ENCODE data around the gene NCOR2.
A peak's percentile ranks its signal among the peaks of the same experiment; 100 is the strongest.

NCOR2 gene

DNA sequence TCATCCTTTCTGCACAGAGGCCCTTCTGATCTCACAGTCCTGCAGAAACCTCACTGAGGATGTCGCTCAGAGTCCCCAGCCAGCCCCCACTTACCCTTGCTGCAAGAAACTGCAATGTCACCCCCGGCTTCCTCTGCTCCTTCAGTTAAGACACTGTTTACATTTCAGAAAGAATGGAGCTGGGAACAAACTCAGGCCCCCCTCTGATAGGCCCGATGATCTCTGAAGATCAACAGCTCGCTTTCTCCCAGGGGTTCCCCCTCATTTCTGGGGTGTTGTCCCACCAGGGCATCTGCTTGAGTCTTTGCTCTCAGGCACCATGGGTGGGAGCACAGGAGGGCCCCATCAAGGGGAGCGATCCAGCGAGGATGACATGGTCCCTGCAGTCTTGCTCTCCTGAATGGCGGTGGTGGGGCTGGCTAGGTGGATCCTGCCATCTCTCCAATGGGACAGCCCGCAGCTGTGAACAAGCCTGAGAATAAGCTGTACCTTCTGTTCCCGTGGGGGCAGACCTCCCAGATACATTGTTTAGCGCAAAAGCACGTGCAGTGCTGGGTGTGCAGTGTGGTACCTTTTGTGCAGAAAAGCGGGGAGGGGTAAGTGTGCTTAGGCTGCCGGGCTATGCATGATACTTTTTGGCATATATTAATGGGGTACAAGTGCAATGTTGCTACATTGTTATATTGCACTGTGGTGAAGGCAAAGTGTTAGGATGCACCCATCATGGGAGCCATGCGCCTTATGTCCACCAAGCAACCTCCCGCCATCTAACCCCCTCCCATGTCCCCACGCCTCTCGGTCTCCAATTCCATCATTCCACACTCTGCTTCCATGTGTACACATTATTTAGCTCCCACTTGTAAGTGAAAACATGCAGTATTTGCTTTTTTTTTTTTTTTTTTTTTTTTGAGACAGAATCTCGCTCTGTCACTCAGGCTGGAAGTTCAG lies 6.7 kb upstream of the NCOR2 start:
- DNase-seq: no peak

DNA sequence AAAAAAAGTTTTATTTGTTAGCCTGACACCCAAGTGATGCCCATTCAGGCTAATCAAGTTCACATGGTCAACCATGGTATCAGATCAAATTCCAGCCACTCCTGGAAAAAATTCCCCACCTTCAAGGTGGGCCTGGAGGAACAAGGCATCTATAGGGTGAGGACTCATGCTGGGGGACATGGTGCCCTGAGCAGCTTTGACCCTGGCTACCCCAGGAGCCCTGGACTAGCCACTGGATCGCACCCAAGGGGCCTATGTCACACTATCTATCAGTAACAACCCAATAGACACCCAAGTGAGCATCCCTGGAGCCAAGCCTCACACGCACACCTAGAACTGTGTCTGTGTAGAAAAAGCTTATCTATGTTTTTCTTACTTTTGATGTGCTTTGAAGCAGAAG lies 4.1 kb upstream of the NCOR2 start:
- DNase-seq: no peak

DNA sequence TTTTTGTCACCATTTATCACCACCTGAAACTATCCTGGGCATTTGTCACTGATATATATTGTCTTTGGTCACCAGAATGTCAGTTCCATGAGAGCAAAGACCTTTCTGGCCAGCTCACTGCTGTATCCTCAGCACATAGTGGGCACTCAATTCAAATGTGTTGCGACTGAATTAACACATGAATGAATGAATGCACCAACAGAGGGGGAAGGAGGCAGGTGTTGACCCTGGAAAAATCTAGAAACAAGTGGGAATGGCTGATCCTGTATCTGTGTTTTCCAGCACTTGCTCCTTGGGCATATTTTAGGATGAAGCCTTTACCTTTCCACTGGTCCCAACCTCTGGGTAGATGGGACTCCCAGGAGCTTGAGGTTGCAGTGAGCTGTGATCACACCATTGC lies 3.4 kb upstream of the NCOR2 start:
- DNase-seq: no peak

DNA sequence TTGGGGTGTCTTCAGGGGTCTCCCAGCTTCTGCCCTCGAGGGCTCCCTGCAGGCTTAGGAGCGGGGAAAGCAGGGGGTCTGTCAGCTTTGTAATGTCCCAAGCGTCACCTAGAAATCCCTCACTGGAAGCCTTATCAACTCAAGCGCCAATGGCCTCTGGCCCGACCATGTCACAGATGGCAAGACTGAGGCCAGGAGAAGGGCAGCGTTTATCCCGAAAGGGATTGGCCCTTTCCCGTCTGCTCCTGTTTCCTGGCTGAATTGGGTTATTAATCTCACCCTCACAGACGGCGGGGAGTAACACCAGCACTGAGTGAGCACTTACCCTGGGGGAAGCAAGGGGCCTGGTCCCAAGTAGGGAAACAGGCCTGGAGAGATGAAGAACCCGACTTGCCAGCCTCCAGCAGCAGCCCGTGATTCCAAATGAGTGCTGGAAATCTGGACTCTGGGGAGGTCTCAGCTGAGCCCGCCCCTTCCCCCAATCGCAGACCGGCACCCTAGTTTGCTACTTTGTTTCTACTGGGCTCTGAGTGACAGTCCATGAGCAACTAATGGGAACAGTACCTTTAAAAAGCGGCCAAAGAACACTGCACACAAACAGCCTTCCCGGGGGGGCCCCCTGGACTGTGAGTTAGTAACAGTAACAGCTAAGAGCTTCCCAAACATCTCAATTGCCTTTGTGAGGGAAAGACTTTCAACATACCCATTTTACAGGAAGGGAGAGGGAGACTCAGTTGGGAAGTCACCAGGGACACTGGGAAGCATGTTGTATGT lies 2.1 kb upstream of the NCOR2 start:
- DNase-seq: no peak

DNA sequence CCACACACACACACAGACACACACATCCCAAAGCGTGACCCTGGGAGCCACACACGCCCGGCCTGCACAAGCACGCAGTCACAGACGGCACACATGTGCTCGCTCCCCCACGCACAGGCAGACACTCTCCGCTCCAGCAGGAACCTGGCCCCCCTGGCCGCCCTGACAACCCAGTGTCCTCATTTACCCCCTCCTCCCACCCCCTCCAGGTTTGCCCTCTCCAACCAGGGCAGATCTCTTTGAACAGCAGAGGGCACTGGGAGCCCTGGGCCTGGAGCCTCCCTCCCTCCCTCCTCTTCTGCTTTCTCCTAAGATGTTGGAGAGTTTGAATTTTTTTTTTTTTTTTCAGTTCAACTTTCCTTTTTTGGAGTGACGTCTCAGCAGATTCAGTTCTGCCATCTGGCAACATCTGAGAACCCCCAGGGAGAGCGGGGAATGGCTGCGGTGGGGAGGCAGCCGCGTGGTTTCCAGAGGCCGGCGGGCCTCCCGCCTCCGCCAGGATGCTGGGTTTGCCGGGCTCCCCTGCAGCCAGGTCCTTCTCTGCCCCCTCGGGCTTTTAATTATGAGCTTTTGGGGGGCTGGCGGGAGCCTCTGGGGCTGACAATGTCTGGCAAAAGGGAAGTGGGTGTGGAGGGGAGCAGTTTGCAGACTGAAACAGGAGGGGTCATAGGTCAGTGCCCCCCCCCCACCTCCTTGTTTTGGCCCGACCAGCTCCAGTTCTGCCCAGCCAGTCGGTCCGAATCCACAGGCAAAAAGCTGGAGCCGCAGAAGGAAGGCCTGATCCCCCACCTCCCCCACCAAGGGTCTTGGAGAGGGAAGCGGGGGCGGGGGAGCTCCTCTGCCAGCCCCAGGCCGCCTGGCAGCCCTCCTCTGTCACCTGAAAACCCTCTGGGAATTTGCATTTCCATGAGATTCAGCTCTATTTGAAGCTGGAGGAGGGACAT lies 1.3 kb upstream of the NCOR2 start:
- DNase-seq: no peak

DNA sequence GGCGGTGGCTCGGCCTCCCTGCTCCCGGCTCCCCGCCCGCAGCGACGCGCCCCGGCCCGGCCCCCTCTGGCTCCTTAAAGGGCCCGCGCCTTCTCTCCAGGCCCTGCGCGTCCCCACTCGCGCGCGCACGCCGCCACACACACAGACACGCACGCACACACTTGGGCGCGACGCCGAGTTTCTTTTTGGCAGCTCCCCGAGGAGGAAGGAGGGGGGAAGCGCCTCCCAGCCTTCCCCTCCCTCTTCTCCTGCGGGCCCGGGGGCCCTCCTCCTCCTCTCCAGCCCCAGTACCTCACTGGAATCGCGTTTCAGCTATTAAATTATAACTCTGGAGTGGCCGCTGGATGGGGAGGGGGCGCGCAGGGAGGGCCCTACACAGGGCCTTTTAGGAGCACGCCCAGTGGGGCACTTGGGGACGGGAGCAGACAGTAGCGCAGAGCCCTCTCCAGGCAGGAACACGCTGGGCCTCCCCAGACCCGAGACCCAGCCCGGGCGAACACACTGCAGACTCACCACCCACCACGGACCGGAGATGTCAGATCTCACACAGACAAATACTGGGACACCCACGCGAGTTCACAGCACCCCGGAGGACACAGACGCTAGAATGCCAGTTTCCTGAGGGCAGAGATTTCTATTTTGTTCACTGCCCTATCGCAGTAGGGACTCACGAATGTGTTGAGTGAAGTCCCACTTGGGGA lies 411 bp upstream of the NCOR2 start:
- peak; percentile 84 for DNase-seq

DNA sequence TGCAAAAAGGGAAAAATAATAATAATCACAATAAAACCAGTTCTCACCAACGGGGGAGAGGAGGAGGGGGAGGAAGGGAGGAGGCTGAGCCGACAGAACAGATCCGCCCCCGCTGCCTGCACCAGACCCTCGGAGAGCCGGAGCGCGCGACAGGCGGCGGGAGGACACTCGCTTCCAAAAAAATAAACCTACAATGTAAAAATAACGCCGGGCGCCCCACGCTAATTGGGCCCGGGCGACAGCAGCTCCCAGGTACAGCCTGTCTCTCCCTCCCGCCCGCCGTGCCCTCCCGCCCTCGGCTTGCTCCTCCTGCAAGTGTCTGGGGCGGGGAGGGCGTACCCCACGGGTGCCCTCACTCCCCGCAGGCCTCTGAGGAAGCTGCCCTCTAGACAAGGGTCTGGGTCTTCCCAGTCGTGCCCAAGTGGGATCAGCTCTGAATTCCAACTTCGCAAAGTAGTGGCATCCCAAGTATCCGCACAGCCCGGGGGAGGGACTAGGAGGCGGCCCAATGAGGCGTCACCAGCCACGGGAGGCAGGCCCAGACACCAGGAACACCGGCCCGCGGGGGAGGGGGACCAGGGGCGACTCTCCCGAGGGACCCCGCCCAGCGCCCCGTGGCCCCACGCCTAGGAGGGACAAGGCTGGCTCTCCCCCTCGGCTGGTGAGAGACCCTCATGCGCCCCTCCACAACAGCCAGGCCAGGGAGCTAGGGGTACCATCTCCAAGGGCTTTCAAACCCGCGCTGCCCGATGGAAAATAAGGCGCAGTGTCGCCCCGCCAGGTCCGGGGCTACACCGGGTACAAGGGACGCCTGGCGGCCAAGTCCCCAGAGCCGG lies 1.0 kb downstream of the NCOR2 start:
- DNase-seq: peak; percentile 47

DNA sequence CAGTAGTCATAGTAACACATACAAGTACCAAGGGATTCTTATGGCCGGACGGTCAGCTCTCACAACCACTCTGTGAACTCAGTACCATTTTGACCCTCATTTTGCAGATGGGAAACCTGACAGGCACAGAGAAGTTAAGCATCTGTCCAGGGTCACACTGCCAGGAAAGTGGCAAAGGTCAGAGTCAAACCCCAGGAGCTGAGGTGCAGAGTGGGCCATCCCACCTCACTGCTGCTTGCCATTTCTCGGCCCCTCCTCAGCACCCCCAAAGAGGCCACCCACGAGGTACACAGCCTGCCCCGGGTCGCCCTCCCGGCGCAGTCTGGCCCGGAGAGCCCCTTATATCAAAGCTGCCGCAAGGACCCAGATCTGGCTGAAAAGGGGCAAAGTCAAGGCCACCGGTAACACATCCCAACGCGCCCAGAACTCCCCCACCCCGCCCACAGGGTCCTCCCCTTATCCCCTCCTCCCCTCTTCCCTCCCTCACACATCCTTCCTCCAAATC lies 1.7 kb downstream of the NCOR2 start:
- no peak for DNase-seq

DNA sequence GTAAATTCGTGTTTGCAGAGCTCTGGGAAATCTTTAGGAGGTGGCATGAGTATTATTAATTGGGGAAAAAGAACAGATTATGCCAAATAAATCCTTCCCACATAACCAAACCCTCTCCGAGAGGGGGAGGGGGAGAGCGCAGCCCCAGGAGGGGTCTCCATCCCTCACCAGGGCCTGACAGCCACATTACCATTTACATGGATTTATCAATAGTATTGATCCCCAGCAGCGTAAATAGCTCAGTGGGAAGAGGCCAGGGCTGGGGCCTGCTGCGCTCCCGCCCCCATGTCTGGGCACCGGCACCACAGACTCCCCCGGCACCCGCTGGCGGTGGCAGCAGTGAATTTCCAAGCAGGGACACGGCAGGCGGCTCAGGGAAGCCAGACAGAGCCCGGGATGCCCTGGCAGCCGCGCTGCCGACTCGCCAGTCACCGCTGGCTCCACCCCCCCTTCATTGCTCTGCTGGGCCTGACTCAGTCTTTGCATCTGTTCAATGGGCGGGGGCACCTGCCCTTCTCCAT lies 2.4 kb downstream of the NCOR2 start:
- no peak for DNase-seq

DNA sequence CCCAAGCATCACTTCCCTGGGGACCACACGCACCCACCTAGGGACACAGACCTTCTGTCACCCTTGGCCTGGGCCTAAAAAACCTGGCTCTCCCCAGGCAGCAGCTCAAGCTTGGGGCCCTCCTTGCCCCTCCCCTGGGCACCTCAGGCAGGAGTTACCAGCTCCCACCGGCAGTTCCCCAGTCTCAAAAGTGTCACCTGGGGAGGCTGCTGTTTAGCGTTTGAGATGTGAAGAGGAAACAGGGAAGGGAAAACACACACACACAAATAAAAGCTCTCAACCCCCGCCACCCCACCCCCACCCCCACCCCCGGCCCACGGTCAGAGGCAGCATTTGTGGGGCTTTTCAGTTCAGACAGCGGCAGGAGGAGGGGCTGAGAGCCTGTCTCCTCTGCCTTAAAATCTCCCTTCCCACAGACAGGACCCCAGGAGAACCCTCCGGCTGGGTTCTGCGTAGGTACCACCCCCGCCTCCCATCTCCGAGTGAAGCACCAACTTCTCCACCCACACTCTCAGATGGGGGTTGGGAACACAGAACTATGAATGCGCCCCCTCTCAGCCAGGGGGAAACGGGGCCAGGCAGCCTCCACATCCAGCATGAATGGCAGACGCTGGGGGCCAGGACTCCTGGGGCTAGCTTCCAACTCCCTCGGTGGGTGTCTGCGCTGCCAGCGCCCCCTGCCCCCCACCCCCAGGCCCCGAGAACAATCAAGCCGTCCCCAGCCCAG lies 3.0 kb downstream of the NCOR2 start:
- no peak for DNase-seq

DNA sequence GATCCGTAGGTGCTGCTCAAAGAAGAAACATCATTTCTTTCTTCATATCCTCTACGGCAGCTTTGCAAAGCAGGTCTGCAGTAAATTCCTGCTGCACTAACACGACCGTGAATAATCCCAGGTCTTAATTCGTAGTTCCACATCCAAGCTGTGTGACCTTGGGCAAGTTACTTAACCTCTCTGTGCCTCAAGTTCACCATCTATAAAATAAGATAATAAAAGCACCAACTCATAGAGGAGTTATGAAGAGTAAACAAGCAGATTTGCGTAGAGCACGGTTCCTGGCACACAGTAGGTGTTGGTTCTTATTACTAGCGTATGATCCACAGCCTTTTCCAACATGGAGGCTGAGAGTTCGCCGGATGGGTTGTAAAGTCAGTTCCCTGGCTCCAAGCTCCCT lies 3.6 kb downstream of the NCOR2 start:
- DNase-seq: no peak

DNA sequence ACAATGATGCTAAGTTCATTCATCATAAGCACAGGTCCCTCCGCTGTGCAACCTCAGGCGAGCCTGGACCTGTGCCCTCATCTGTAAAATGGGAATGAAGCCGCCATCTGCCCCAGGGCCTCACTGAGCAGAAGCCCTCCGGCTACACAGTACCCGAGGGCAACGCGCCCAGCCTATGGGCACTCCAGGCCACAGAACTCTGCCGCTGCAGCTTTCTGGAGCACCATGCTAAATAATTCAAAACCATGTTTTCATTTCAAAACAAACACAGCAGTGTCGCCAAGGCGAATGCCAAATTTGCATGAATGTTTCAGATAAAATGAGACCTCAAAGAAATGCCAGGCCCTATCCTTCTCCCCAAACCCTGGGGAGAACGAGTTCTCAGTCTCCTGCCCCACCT lies 4.0 kb downstream of the NCOR2 start:
- no peak for DNase-seq

DNA sequence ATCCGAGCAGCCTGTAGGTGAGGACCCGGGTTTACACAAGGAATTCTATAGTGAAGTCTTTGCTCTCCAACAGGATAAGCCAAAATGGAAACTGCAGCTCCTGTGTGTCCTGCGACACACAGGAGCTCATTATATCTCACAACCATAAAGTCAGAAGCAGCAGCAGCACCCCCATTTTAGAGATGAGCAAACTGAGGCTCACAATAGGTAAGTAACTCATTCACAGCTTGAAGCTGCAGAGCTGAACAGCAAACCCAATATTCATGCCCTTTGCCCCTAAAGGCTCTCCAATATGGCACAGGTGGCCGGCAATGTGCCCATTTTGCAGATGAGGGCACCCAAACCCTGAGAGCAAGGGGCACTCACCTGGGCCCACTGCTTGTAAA lies 4.6 kb downstream of the NCOR2 start:
- no peak for DNase-seq

DNA sequence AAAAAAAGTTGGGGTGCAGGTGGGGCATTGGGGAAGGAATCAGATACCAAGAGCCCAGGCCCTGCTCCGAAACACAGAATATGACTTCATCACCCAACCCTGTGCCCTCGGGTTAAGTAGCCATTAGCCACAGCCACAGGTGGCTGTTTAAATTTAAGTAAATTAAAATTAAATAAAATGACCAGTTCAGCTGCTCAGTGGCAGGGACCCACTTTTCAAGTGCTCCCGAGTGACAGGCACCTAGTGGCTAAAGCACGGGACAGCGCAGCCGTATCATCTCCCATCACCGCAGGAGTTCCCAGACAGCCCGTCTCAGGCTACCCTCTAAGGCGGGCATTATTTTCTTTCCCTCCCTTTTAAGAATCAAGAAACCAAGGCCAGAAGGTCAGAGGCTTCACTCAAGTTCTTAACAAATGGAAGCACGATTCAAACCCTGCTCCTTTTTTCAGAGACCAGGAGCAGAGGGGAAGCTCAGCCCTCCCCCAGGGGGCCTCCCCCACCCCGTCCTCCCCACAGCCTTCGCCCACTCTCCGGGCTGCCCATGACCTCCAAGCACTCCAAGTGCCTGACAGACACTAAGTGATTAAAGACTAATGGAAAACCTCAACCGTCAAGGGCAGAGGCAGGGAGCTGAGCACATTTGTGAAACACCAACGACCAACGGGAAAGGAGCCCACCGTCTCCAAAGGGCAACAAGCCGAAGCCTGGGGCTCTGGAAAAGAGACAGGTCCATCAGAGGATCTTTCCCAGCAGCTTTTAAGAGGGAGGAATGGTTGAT lies 5.2 kb downstream of the NCOR2 start:
- no peak for DNase-seq

DNA sequence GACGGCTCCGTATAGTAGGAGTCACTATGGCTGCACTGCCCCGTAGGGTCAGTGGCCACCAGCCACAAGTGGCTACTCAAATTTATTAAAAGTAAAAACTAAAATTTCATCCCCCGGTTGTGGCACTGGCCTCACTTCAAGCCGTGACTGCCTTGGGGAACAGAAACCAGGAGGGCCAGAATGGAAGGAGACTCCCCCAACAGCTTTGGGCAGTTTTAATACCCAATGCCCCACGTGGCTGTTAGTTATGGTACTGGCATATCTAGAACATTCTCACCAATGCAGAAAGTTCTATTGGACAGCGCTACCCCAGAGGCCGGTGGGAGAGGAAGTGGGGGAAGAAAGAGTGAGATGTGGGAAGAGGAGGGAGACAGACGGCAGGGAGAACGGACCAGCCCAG lies 6.2 kb downstream of the NCOR2 start:
- no peak for DNase-seq

DNA sequence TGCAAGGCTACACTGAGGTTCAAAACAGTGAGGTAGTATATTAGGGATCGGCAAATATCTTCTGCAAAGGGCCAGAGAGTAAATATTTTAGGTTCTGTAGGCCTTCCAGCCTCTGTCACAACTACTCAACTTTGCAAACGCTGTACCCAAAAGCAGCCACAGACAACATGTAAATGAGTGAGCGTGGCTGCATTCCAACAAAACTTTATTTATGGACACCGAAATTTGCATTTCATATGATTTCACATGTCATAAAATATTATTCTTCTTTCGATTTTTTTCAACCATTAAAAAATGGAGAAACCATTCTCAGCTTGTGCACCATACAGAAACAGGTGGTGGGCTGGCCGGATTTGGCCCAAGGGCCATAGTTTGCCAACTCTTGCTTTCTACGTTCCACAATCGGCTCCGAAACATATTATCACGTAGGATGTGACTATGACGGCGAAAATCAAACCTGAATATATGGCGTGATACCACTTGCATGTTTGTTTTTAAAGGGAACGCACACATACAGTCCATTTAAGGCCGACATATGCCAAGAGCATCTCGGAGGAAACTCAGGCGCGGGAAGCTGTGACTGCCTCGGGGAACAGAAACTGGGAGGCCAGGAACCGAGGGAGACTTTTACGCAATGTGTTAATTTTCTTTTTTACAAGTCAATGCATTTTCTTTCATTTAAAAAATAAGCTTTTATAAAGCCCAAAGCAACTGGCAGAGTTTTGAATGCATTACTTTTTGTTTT lies 7.1 kb downstream of the NCOR2 start:
- DNase-seq: no peak

DNA sequence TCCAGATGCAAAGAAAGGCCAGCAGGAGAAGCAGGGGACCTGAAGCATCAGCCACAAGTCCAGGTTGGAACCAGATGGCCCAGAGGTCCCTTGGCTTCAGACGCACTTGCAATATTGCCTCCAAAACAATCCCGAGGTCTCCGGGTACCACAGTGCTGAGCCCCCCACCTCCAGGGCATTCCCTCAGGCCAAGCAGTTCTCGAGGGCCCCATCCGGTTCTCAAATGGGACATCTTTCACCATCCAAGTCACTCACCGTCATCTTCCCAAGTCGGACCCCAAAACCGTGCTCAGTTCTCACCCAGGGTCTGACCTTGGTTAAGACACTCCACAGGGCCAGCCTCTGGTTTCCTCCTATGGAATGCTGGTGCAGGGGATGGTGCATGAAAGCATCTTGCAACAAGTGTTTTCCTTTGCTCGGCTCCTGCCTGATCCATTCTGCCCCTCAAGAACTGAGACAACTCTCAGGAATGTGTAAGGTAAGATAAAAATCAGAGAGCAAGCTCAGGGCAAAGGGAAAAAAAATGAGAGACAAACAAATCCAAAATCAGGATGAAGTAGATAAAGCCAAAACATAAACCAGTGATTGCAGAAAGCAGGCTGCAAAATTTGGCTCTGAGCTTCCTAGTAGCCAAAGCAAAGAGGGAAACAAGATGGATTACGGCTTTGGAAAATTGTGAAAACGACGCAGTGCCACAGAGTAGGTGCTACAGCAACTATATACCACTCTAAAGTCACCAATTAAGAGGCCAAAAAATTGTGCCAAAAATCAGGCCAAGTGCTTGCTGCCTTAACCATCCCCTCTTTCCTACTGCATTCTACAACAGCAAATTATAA lies 8.0 kb downstream of the NCOR2 start:
- no peak for DNase-seq

DNA sequence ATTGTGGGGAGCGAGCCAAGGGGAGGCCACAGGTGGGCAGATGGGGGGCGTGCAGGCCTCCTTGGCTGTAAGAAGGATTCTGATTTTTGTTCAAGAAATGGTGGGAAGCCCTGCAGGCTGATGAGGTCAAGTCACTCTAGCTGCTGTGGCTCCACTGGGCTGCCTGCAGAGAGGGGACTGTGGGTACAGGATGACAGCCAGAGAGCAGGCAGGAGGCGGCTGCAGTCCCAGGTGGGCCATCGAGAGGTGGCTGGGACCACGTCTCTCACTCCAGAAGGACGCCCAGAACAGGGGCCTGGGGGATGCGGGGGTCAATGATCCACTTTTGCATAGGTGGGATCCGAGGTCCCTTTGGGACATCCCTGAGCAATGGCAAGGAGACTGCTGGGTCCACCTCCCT lies 9.1 kb downstream of the NCOR2 start:
- no peak for DNase-seq

Data from CD4-positive, alpha-beta T cell treated with Interleukin-4 for 4 hours (primary cell).